ENCODE measurements around the gene CNGB1.
"Not testable (repeated sequence)": the region's sequence is repeated elsewhere in the genome, so short reads cannot be mapped to it uniquely, and the experiment has no call there.

CNGB1 gene

DNA sequence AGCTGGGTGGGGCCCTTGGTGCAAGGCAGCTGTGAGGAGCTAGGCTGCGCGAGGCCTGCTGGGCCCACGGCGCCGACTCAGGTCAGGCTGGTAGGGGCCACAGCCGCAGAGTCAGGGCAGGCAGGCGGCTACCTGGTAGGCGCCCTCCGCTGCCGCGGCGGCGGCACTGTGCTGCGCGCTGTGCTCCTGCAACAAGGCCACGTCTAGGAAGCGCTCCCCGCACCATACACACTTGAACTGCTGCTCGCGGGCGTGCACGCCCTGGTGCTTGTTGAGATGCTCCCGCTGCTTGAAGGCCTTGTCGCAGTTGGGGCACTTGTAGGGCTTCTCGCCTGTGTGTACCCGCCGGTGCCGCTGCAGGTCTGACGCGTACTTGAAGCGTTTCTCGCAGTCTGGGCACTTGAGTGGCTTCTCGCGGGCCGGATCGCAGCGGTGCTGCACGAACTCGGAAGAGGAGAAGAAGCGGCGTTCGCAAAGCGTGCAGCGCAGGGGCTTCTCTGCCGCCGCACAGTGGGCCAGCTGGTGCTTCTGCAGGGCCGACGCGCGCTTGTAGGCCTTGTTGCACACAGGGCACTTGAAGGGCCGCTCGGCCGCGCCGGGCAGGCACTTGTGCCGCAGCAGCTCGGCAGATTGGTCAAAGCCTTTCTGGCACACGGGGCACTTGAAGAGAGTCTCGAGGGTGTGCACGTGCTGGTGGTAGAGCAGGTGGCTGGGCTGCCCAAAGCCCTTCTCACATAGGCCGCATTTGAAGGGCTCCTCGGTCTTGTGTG, 25.7 kb upstream of the CNGB1 start:
- DNase-seq = no peak

- no peak for DNase-seq
These were observed 24.9 kb upstream of the CNGB1 start for GRCh38 chr16:57995721-57996405.

GRCh38 chr16:57994778-57995177, 23.9 kb upstream of the CNGB1 start:
- DNase-seq = peak; percentile 23

DNA sequence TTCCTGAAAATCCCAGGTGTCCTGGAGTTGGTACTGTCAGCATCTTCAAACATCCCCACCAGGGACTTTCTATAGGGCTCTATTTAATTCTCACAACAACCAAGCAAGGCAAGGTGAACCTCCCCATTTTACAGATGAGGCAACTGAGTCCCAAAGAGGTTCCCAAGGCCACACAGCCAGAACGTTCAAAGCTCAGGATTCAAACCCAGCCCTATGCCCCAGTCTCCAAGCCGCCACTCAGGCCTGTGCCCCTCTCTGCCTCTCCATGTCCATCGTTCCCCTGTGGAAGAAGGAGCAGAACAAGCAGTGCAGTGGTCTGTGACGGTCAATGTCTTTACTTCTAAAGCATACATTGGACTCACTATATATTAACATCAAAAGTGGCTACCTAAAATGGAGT, 23.4 kb upstream of the CNGB1 start:
- no peak for DNase-seq

DNA sequence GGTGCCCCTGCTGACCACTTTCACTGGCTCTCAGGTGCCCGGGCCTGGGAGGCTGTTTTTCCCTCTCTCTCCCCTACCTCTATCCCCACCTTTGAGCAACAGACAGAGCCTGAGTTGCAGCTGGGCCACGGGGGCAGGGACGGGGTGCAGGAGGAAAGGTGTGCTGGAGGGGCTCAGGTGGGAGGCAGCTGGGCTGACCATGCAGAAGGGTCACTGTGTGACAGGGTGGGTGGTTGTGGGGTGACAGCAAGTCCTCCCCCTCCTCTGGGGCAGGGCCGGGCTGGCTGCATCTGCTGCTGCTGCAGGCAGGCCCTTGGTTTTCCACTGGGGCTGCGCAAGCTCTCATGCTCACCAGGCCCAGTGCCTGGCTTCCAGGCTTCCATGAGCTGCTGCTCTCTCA, 23.0 kb upstream of the CNGB1 start:
- no peak for DNase-seq

GRCh38 chr16:57993438-57993837, 22.5 kb upstream of the CNGB1 start:
- no peak for DNase-seq

GRCh38 chr16:57992084-57992483, 21.2 kb upstream of the CNGB1 start:
- no peak for DNase-seq

GRCh38 chr16:57991551-57992059, 20.7 kb upstream of the CNGB1 start:
- DNase-seq = no peak

GRCh38 chr16:57988929-57989328, 18.0 kb upstream of the CNGB1 start:
- DNase-seq = no peak

DNA sequence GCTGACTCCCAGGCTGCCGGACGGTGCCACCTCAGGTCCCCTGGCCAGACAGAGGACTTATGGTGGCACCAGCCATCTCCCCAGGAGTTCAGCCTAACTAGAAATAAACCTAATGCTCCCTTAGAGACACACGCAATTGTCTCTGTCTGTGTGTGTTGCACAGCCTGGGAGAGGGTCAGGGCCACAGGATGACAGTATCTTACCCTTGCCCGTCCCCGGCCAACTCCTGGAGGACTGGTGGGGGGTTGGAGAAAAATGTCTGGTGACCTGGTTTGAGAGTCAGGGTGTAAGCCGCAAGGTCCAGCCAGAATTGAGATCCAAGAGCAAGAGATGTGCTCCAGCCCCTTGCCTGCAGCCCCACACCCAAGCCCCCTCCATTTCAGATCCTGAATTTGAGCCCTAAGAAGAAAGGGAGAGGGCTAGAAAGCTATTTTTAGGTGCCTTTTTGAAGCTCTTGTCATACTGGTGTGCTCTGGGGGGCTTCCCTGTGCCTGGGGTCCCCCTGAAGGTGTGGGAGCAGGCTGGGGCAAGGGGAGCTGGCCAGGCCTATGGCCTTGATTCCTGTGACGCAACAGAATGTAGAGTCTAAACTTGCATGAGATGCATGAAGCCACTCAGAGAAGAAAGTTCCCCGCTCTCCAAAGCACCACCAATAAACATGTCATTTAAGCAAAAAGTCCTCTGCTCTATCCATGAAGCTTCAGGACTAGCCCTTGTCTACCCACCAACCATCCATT, 16.7 kb upstream of the CNGB1 start:
- no peak for DNase-seq

GRCh38 chr16:57986196-57986595, 15.3 kb upstream of the CNGB1 start:
- DNase-seq = no peak

GRCh38 chr16:57985204-57986181, 14.6 kb upstream of the CNGB1 start:
- DNase-seq = no peak

GRCh38 chr16:57984443-57985203, 13.7 kb upstream of the CNGB1 start:
- peak; percentile 89 for DNase-seq

GRCh38 chr16:57982385-57982784, 11.5 kb upstream of the CNGB1 start:
- DNase-seq = no peak

DNA sequence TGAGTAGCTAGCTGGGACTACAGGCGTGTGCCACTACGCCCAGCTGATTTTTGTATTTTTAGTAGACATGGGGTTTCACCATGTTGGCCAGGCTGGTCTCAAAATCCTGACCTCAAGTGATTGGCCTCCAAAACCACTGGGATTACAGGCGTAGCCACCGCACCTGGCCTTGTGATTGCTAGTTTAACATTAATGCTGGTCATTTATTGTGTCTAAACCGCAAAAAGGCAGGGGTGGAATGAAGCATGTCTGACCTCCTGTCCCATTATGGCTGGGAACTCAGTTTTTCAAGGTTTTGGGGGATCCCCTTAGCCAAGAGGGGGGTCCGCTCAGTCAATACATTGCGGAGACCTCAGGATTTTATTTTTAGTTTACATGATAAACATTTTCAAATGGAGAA, 10.7 kb upstream of the CNGB1 start:
- no peak for DNase-seq

DNA sequence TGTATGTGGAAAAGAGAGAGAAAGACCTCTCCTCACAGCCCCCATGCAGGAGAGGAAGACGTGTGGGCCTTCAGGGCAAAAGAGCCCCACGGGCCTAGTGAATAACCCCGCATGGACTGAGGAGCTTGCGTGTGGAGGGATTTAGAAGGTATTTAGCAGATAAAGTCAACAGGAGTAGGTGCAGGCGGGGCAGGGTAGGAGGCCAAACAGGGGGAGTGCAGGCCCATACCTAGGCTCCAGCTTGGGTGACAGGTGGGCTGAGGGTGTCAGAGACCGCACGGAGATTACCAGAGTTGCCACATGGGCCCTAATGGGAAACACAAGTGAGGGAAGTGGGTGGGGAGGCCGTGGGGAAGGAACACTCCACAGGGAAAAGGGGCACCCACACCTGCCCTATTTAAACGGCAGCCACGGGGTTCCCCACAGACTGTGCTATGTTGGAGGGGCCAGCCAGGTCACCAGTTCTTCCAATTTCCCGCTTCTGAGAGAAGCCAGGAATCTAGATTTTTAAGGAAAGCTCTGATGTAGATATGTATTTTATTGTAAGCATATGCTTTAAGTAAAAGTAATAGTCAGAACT, 8.2 kb upstream of the CNGB1 start:
- no peak for DNase-seq

- DNase-seq = not testable (repeated sequence)
These were observed 7.1 kb upstream of the CNGB1 start for GRCh38 chr16:57978070-57978465.

DNA sequence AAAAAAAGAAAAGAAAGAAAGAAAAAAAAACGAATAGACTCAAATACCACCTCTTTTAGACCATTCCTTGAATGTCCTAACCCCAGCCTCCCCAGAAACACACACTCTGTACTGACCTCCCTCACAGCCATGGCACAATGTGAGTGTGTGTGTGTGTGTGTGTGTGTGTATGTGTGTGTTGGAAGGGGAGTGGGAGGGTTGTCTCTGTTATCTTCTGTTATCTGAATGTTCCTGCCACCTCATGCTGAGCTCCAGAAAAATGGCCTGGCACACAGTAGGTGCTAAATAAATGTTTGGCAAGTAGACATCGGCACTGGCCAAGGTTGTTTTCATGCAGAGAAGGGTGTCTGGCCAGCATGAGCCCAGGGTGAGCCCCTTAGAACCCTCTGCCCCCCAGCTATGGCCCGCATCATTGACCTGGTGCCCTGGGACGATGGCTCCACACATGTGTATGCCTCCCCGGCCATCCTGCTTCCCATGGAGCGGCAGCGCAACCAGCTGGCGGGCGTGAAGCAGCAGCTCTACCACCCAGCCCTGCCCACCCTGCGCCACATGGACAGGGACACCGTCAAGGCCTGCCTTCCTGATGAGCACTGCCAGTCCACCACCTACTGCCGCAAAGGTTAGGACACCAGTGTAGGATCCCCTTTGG, 6.6 kb upstream of the CNGB1 start:
- no peak for DNase-seq

DNA sequence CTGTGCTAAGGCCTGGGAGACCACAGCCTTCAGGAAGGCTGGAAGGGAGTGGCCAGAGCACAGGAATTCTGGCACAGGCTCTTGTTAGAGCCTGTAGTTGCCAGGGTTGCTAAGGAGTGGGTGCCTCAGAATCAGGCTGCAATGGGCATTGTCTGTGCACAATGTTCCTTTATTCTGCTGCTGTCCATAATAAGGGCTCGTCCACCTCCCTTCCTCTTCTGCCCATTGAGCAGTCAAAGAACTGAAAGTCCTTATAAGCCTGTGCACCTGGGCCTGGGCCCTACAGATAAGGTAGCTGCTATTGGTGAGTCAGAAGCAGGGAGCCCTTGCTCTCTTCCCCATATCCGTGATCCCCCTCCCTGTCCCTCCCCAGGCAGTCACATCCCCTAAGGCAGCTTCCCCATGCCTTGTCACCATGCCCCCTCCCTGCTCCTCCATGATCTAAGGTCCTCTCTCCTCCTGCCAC, 5.4 kb upstream of the CNGB1 start:
- no peak for DNase-seq

- DNase-seq = no peak
These were observed 1.4 kb upstream of the CNGB1 start for GRCh38 chr16:57972306-57972705.

- DNase-seq = no peak
These were observed 920 bp upstream of the CNGB1 start for GRCh38 chr16:57971848-57972247.
